IMR-90 (cell line): Measurements from ENCODE around the gene MMP21. TPM values are rescaled to one million over a fixed set of nuclear protein-coding genes. Genes with fewer than 3 reads are reported as not detected.

Experiments used
- ATAC-seq: fragments of 200-7000 bp; cut with Tn5 transposase; 2 replicates; pipeline ENCODE4 v1.9.1; 2020; ENCODE audit warnings: low read depth, mild to moderate bottlenecking, moderate library complexity
- BruUV-seq: library from RNA; stranded (reverse); fragments of 400-500 nt; replicated peaks from 2 replicates; lab custom pipeline; 2021; lab: Mats Ljungman, UMichigan
- CTCF ChIA-PET: fragments of 300-600 bp; formaldehyde crosslinking; extraction: SDS; loops from one replicate; lab custom pipeline; 2021; ENCODE audit warnings: antibody characterized with exemption; lab: Yijun Ruan, JAX
- POLR2A ChIA-PET: fragments of 300-600 bp; sonication (Branson Sonifier 250); formaldehyde crosslinking; loops from one replicate; lab custom pipeline; 2022; ENCODE audit warnings: antibody characterized with exemption; ENCODE audit not compliant: unreplicated experiment; lab: Charles Lee
- DNase-seq: peaks from one replicate; pipeline ENCODE4 v3.0.0; 2013
- H2AFZ ChIP-seq: replicated peaks from 2 replicates; pipeline ENCODE3; 2013; ENCODE audit warnings: low read length, mild to moderate bottlenecking; ENCODE audit not compliant: poor library complexity
- H2AK5ac ChIP-seq: 2 replicates; pipeline ENCODE4 v1.6.1; 2013; ENCODE audit warnings: low read depth, low read length, inconsistent platforms
- H2AK9ac ChIP-seq: replicated peaks from 2 replicates; pipeline ENCODE3; 2013; ENCODE audit warnings: mild to moderate bottlenecking, low read depth, low read length, moderate library complexity; ENCODE audit not compliant: poor library complexity
- H2BK120ac ChIP-seq: 2 replicates; pipeline ENCODE4 v1.6.1; 2013; ENCODE audit warnings: low read depth, low read length, inconsistent platforms
- H2BK15ac ChIP-seq: 3 replicates; pipeline ENCODE4 v1.6.1; 2013; ENCODE audit warnings: low read depth, low read length, inconsistent platforms
- H2BK20ac ChIP-seq: 2 replicates; pipeline ENCODE4 v1.6.1; 2013; ENCODE audit warnings: low read depth, mild to moderate bottlenecking, inconsistent platforms, low read length, moderate library complexity
- H2BK5ac ChIP-seq: 2 replicates; pipeline ENCODE4 v1.6.1; 2013; ENCODE audit warnings: mild to moderate bottlenecking, low read depth, low read length, inconsistent platforms; ENCODE audit not compliant: poor library complexity, severe bottlenecking
- H3K14ac ChIP-seq: replicated peaks from 2 replicates; pipeline ENCODE4 v1.6.1; 2013; ENCODE audit warnings: low read depth, low read length, inconsistent platforms
- H3K18ac ChIP-seq: 2 replicates; pipeline ENCODE4 v1.6.1; 2013; ENCODE audit warnings: low read depth, low read length, control low read depth
- H3K23ac ChIP-seq: 2 replicates; pipeline ENCODE4 v1.6.1; 2013; ENCODE audit warnings: low read depth, low read length, inconsistent platforms
- H3K27ac ChIP-seq: 2 replicates; pipeline ENCODE4 v1.5.1; 2013; ENCODE audit warnings: mild to moderate bottlenecking, control low read depth, low read length; ENCODE audit not compliant: insufficient read depth
- H3K27me3 ChIP-seq: 2 replicates; pipeline ENCODE4 v1.6.1; 2013; ENCODE audit warnings: low read length; ENCODE audit not compliant: control insufficient read depth, insufficient read depth
- H3K36me3 ChIP-seq: 2 replicates; pipeline ENCODE4 v1.6.1; 2013; ENCODE audit warnings: low read length, mixed read lengths; ENCODE audit not compliant: control insufficient read depth, insufficient read depth
- H3K4ac ChIP-seq: 2 replicates; pipeline ENCODE4 v1.6.1; 2013; ENCODE audit warnings: low read depth, low read length, inconsistent platforms
- H3K4me1 ChIP-seq: 2 replicates; pipeline ENCODE4 v1.6.1; 2013; ENCODE audit warnings: low read length, mixed read lengths; ENCODE audit not compliant: control insufficient read depth, insufficient read depth
- H3K4me2 ChIP-seq: 2 replicates; pipeline ENCODE4 v1.6.1; 2013; ENCODE audit warnings: low read depth, mild to moderate bottlenecking, control low read depth, low read length, moderate library complexity
- H3K4me3 ChIP-seq: 2 replicates; pipeline ENCODE4 v1.5.1; 2013; ENCODE audit warnings: low read depth, mild to moderate bottlenecking, control low read depth, low read length, moderate library complexity; ENCODE audit not compliant: insufficient read depth
- H3K56ac ChIP-seq: 2 replicates; pipeline ENCODE4 v1.6.1; 2013; ENCODE audit warnings: low read length, inconsistent platforms; ENCODE audit not compliant: insufficient read depth; ENCODE audit errors: extremely low read depth
- H3K79me1 ChIP-seq, 2 experiments: 2 replicates each; pipeline ENCODE4 v1.6.1; 2013; ENCODE audit warnings: low read length in 2 of 2, inconsistent platforms in 1 of 2, low read depth in 1 of 2
- H3K9ac ChIP-seq: 2 replicates; pipeline ENCODE4 v1.6.1; 2013; ENCODE audit warnings: low read depth, low read length, control low read depth
- H3K9me1 ChIP-seq: 2 replicates; pipeline ENCODE4 v1.6.1; 2013; ENCODE audit warnings: low read length, inconsistent platforms; ENCODE audit not compliant: insufficient read depth
- H3K9me3 ChIP-seq: 2 replicates; pipeline ENCODE4 v1.6.1; 2013; ENCODE audit warnings: low read length; ENCODE audit not compliant: control insufficient read depth, insufficient read depth
- H4K20me1 ChIP-seq: 2 replicates; pipeline ENCODE4 v1.6.1; 2013; ENCODE audit warnings: low read length, inconsistent platforms; ENCODE audit not compliant: insufficient read depth
- H4K5ac ChIP-seq: 2 replicates; pipeline ENCODE4 v1.6.1; 2013; ENCODE audit warnings: mild to moderate bottlenecking, low read depth, low read length, control low read depth
- H4K8ac ChIP-seq, 2 experiments: 2 replicates each; pipeline ENCODE4 v1.6.1; 2013; ENCODE audit warnings: low read depth in 2 of 2, low read length in 2 of 2, control low read depth in 1 of 2, inconsistent platforms in 1 of 2
- H4K91ac ChIP-seq: 2 replicates; pipeline ENCODE4 v1.6.1; 2013; ENCODE audit warnings: low read depth, low read length, inconsistent platforms; ENCODE audit not compliant: insufficient read depth
- BHLHE40 ChIP-seq: fragments of 150-350 bp; IDR thresholded peaks from 2 replicates; pipeline ENCODE4 v1.6.1; 2016; ENCODE audit warnings: mild to moderate bottlenecking, low read depth, low read length
- CEBPB ChIP-seq: IDR thresholded peaks from 2 replicates; pipeline ENCODE4 v1.6.1; 2012; ENCODE audit warnings: low read depth, low read length, improper control_type of control experiment
- CHD1 ChIP-seq: IDR thresholded peaks from 2 replicates; pipeline ENCODE4 v1.6.1; 2012; ENCODE audit warnings: low read depth, low read length, improper control_type of control experiment
- CTCF ChIP-seq: conservative IDR thresholded peaks from 2 replicates; pipeline ENCODE4 v1.5.1; 2012; ENCODE audit warnings: mild to moderate bottlenecking, low read depth, low read length, improper control_type of control experiment
- ELK1 ChIP-seq: fragments of 150-350 bp; IDR thresholded peaks from 2 replicates; pipeline ENCODE4 v1.6.1; 2016; ENCODE audit warnings: low read depth, mild to moderate bottlenecking, low read length, moderate library complexity, borderline replicate concordance
- FOS ChIP-seq: fragments of 150-350 bp; IDR thresholded peaks from 2 replicates; pipeline ENCODE4 v1.6.1; 2016; ENCODE audit warnings: low read depth, low read length
- MAFK ChIP-seq: IDR thresholded peaks from 2 replicates; pipeline ENCODE4 v1.6.1; 2012; ENCODE audit warnings: low read depth, low read length, improper control_type of control experiment
- MAZ ChIP-seq: IDR thresholded peaks from 2 replicates; pipeline ENCODE4 v1.6.1; 2012; ENCODE audit warnings: low read depth, mild to moderate bottlenecking, low read length, improper control_type of control experiment, moderate library complexity, borderline replicate concordance
- MXI1 ChIP-seq: IDR thresholded peaks from 2 replicates; pipeline ENCODE4 v1.6.1; 2012; ENCODE audit warnings: low read depth, mild to moderate bottlenecking, low read length, moderate library complexity, borderline replicate concordance
- NFE2L2 ChIP-seq: fragments of 150-350 bp; IDR thresholded peaks from 2 replicates; pipeline ENCODE4 v1.6.1; 2016; ENCODE audit warnings: low read depth, mild to moderate bottlenecking, low read length
- POLR2A ChIP-seq: IDR thresholded peaks from 2 replicates; pipeline ENCODE4 v1.6.1; 2012; ENCODE audit warnings: mild to moderate bottlenecking, low read depth, low read length
- RAD21 ChIP-seq: IDR thresholded peaks from 2 replicates; pipeline ENCODE4 v1.6.1; 2012; ENCODE audit warnings: low read length, improper control_type of control experiment
- RCOR1 ChIP-seq: IDR thresholded peaks from 2 replicates; pipeline ENCODE4 v1.6.1; 2012; ENCODE audit warnings: mild to moderate bottlenecking, low read length, improper control_type of control experiment; ENCODE audit not compliant: insufficient replicate concordance
- RFX5 ChIP-seq: IDR thresholded peaks from 2 replicates; pipeline ENCODE4 v1.8.0; 2012; ENCODE audit warnings: low read depth, mild to moderate bottlenecking, low read length, moderate library complexity
- SMC3 ChIP-seq: fragments of 150-350 bp; IDR thresholded peaks from 2 replicates; pipeline ENCODE4 v1.6.1; 2016; ENCODE audit warnings: low read depth, mild to moderate bottlenecking, antibody characterized with exemption, low read length, moderate library complexity
- USF2 ChIP-seq: fragments of 150-350 bp; IDR thresholded peaks from 2 replicates; pipeline ENCODE4 v1.6.1; 2017; ENCODE audit warnings: mild to moderate bottlenecking, antibody characterized with exemption, low read length, low read depth
- WGBS, 2 experiments: methylation state at CpG; one replicate each; pipeline versions ENCODE4 v1.1.5 to v1.1.7; 2013; ENCODE audit warnings: missing lambda C conversion rate in 2 of 2; ENCODE audit not compliant: insufficient read length in 1 of 2; ENCODE audit errors: extremely low coverage in 2 of 2; 5-methylcytosine and 5-hydroxymethylcytosine counted together
- dilution Hi-C: fragments of 300-500 bp; cut with HindIII; formaldehyde crosslinking; loops from one replicate; pipeline ENCODE4 v1.14.3; 2018; ENCODE audit warnings: low sequenced_read_pairs; ENCODE audit not compliant: unreplicated experiment
- in situ Hi-C: fragments of 300-500 bp; cut with MboI; formaldehyde crosslinking; loops from 3 replicates; pipeline ENCODE4 v1.14.3; 2019; ENCODE audit warnings: low sequenced_read_pairs, inconsistent platforms, mixed read lengths
- intact Hi-C: fragments of 100-400 bp; cut with micrococcal nuclease; formaldehyde crosslinking; loops from 2 replicates; pipeline ENCODE4 v1.10.0; 2022
- polyA plus RNA-seq, 3 experiments: library from polyadenylated mRNA; depleted of rRNA; stranded (reverse); fragments of >200 nt; gene quantifications; 2 replicates each; pipeline ENCODE4 v1.2.3, GENCODE V29; 2012; ENCODE audit warnings: low replicate concordance in 1 of 3
- total RNA-seq: library from RNA; depleted of rRNA; stranded (reverse); fragments of >200 nt; gene quantifications from 2 replicates; pipeline ENCODE4 v1.2.3, GENCODE V29; 2012

MMP21 gene
- total and polyA plus RNA-seq, 2 of the 4 experiments (the other 2 are of a cell fraction) = not detected

GRCh38 chr10:125783957-125784356 lies 8.3 kb upstream of the MMP21 start:
- ChIA-PET POLR2A (no interaction called here), CTCF (no interaction called here)
- no peak overlapping the region for H3K4me2 ChIP-seq
- no peak overlapping the region for H3K27ac ChIP-seq
- H2BK5ac ChIP-seq = no peak overlapping the region
- H4K5ac ChIP-seq = no peak overlapping the region
- no peak overlapping the region for H4K8ac ChIP-seq
- H3K14ac ChIP-seq = no peak overlapping the region
- no peak overlapping the region for H2AK9ac ChIP-seq
- H3K27me3 ChIP-seq = no peaks in the 10 kb centered on the region; the same call in 1 of the 2 replicates
- H2BK15ac ChIP-seq = no peak overlapping the region
- no peaks in the 10 kb centered on the region for H4K20me1 ChIP-seq
- dilution Hi-C loops = no loop called here
- H3K23ac ChIP-seq = no peak overlapping the region; the same call in 1 of the 2 replicates
- DNase-seq (peak; percentile 4), ATAC-seq (peak; percentile 48; the same call in 1 of the 2 replicates)
- intact Hi-C loops = no loop called here
- in situ Hi-C loops = no loop called here
- H3K4ac ChIP-seq = no peak overlapping the region
- H2AFZ ChIP-seq = no peak overlapping the region
- TF ChIP-seq USF2 (no peak), CEBPB (no peak), RFX5 (no peak), SMC3 (no peak), CHD1 (no peak), RAD21 (no peak), ELK1 (no peak), BHLHE40 (no peak), CTCF (no peak), FOS (no peak), POLR2A (no peak), MXI1 (no peak), NFE2L2 (no peak), RCOR1 (no peak), MAFK (no peak), MAZ (no peak)
- H2AK5ac ChIP-seq = no peak overlapping the region
- no TSS peak for BruUV-seq
- no peak overlapping the region for H2BK20ac ChIP-seq
- no peaks in the 10 kb centered on the region for H3K4me1 ChIP-seq
- H3K9me1 ChIP-seq = no peaks in the 10 kb centered on the region
- no peak overlapping the region for H4K91ac ChIP-seq
- no peak overlapping the region for H3K9ac ChIP-seq
- H3K79me1 ChIP-seq = no peaks in the 10 kb centered on the region
- H3K56ac ChIP-seq = no peak overlapping the region
- peaks cover 5% of the 10 kb centered on the region for H3K36me3 ChIP-seq
- 60% methylated on average over 1 of the region's 6 CpGs; no CpG with 5 or more reads in 1 of the 2 experiments for WGBS, 2 experiments
- no peak overlapping the region for H3K4me3 ChIP-seq
- H2BK120ac ChIP-seq = no peak overlapping the region
- no peaks in the 10 kb centered on the region for H3K9me3 ChIP-seq
- H3K18ac ChIP-seq = no peak overlapping the region
